ENCODE results near the gene RAB11FIP5. TPM values are rescaled to one million over a fixed set of nuclear protein-coding genes. Genes with fewer than 3 reads are reported as not detected.

The RAB11FIP5 gene
- total and polyA plus RNA-seq, 2 donors (not counting 3 experiments of a cell fraction or from before 2014, with no cell fraction given) = 36.6 to 47.0 TPM

DNA sequence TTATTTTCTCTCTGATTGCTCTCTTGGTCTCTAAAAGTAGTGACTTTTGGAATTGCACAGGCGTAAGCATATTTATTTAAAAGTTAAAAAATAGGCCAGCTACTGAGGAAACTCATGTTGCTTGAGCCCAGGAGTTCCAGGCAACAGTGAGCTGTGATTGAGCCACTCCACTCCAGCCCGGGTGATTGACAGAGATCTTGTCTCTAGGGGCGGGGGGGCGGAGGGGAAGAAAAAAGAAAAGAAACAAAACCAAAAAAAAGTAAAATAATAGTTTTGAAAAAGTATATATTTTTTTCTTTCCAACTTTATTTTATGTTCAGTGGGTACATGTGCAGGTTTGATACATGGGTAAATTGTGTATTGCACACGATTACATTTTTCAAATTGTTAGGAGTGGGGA, 18.0 kb upstream of the RAB11FIP5 start:
- H3K79me2 ChIP-seq (ENCODE audit: control insufficient read depth, insufficient read depth, low read length) = no peaks in the 10 kb centered on the region
- H4K20me1 ChIP-seq (replicated peaks; ENCODE audit: control insufficient read depth, extremely low read depth, insufficient read depth, low read length) = no peaks in the 10 kb centered on the region
- peaks cover 2 to 4% of the 10 kb centered on the region in 2 experiments for H3K27me3 ChIP-seq (ENCODE audit: control insufficient read depth in 2 of 2, insufficient read depth in 2 of 2, low read length in 2 of 2)
- H3K27ac ChIP-seq (ENCODE audit: insufficient read depth, low read depth, low read length) = no peak overlapping the region
- no peak overlapping the region for H3K9ac ChIP-seq (replicated peaks; ENCODE audit: extremely low read depth, insufficient read depth, low read length)
- dilution Hi-C loops (cut with MboI; ENCODE audit: extremely low pct_ligation_motif_present, low sequenced_read_pairs) = no loop called here
- H3K9me1 ChIP-seq (replicated peaks; ENCODE audit: control insufficient read depth, extremely low read depth, insufficient read depth, low read length) = no peaks in the 10 kb centered on the region
- H3K4me3 ChIP-seq (replicated peaks in 1 of 3; ENCODE audit: insufficient read depth in 1 of 3, low read depth in 1 of 3, low read length in 3 of 3) = no peak overlapping the region
- no peaks in the 10 kb centered on the region for H3K9me3 ChIP-seq (replicated peaks; ENCODE audit: control insufficient read depth, insufficient read depth, low read length)
- TF ChIP-seq EZH2 (IDR thresholded peaks at IDR 0.05; ENCODE audit: borderline replicate concordance, low read depth, low read length, severe bottlenecking) = no peak
- no peak for TF ChIP-seq POLR2AphosphoS5 (IDR thresholded peaks at IDR 0.05; ENCODE audit: insufficient read depth, low read depth, low read length)
- TF ChIP-seq POLR2A (IDR thresholded peaks at IDR 0.05; ENCODE audit: low read depth, low read length) = no peak
- TF ChIP-seq JUN (IDR thresholded peaks at IDR 0.05; ENCODE audit: borderline replicate concordance, insufficient read depth, insufficient read length, low read depth) = no peak
- no peak for TF ChIP-seq CTCF (IDR thresholded peaks at IDR 0.05; ENCODE audit: extremely low read depth in 1 of 2, insufficient read depth in 1 of 2, low read depth in 1 of 2, low read length in 2 of 2)
- TF ChIP-seq, protein P1, sequence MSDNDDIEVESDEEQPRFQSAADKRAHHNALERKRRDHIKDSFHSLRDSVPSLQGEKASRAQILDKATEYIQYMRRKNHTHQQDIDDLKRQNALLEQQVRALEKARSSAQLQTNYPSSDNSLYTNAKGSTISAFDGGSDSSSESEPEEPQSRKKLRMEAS (IDR thresholded peaks at IDR 0.05; ENCODE audit: insufficient read depth, insufficient read length) = no peak
- no peak for TF ChIP-seq GATA2 (IDR thresholded peaks at IDR 0.05; ENCODE audit: insufficient read depth, insufficient read length, low read depth, low read length)
- no peak for TF ChIP-seq FOS (IDR thresholded peaks at IDR 0.05; ENCODE audit: borderline replicate concordance, insufficient read depth, low read length)
- TF ChIP-seq MYC (IDR thresholded peaks at IDR 0.05; ENCODE audit: low read depth, low read length) = no peak
- no peak overlapping the region for H3K4me2 ChIP-seq (ENCODE audit: insufficient read depth, low read length)
- FAIRE-seq (no peak), DNase-seq (ENCODE audit: low read depth, low spot score) (no peak)
- intact Hi-C loops (cut with micrococcal nuclease) = no loop called here
- ChIA-PET CTCF (no interaction called here), POLR2A (no interaction called here)
- peaks cover 15% of the 10 kb centered on the region for H3K4me1 ChIP-seq (ENCODE audit: control insufficient read depth, extremely low read depth, insufficient read depth, low read length)
- no peaks in the 10 kb centered on the region for H3K36me3 ChIP-seq (ENCODE audit: control insufficient read depth in 2 of 2, extremely low read depth in 1 of 2, insufficient read depth in 2 of 2, low read length in 2 of 2)
- BruUV-seq (replicated peaks) = no TSS peak
- no peak overlapping the region for H2AFZ ChIP-seq (ENCODE audit: low read depth, low read length)
